DMS114 treated with DMSO at 0.1 percent for 48 hours (cell line): ENCODE data around the gene EIF2B1.
A peak's percentile ranks its signal among the peaks of the same experiment; 100 is the strongest.

ENCODE experiments used
- DNase-seq: peaks from one replicate; lab custom pipeline; 2025; ENCODE audit not compliant: unreplicated experiment; lab: John Stamatoyannopoulos, UW

Gene EIF2B1

GRCh38 chr12:123633379-123634141 is at the start of gene EIF2B1, which contains the start of gene GTF2H3:
EIF2B1 (minus strand) TSS chr12:123633686; CDS start chr12:123633557, 129 bp downstream.
GTF2H3 (plus strand) TSS chr12:123633829; CDS start chr12:123633860, 31 bp downstream.
- DNase-seq = peak; percentile 97

GRCh38 chr12:123681605-123682004 is 48.1 kb upstream of the EIF2B1 start:
- no peak for DNase-seq

- no peak for DNase-seq
These were observed 45.5 kb upstream of the EIF2B1 start for GRCh38 chr12:123678981-123679380.

- DNase-seq = no peak
These were observed 43.3 kb upstream of the EIF2B1 start for GRCh38 chr12:123676616-123677320.

- no peak for DNase-seq
These were observed 42.0 kb upstream of the EIF2B1 start for GRCh38 chr12:123675436-123675835.

- no peak for DNase-seq
These were observed 38.4 kb upstream of the EIF2B1 start for GRCh38 chr12:123671876-123672275.

- peak; percentile 89 for DNase-seq
These were observed 37.6 kb upstream of the EIF2B1 start, which contains the start of gene TCTN2 for GRCh38 chr12:123670882-123671728. TCTN2 (plus strand) TSS chr12:123671113; CDS start chr12:123671241, 128 bp downstream.

- no peak for DNase-seq
These were observed 34.3 kb upstream of the EIF2B1 start for GRCh38 chr12:123667771-123668170.

GRCh38 chr12:123659996-123660727 is 26.7 kb upstream of the EIF2B1 start:
- no peak for DNase-seq

- DNase-seq = no peak
These were observed 23.7 kb upstream of the EIF2B1 start for GRCh38 chr12:123657211-123657610.

GRCh38 chr12:123656392-123656791 is 22.9 kb upstream of the EIF2B1 start:
- no peak for DNase-seq

GRCh38 chr12:123655420-123655819 is 21.9 kb upstream of the EIF2B1 start:
- DNase-seq = no peak

- no peak for DNase-seq
These were observed 20.7 kb upstream of the EIF2B1 start for GRCh38 chr12:123654129-123654701.

- DNase-seq = no peak
These were observed 14.9 kb upstream of the EIF2B1 start for GRCh38 chr12:123648401-123648800.

GRCh38 chr12:123645878-123646277 is 12.4 kb upstream of the EIF2B1 start:
- no peak for DNase-seq

- DNase-seq = no peak
These were observed 11.9 kb upstream of the EIF2B1 start for GRCh38 chr12:123645380-123645779.

GRCh38 chr12:123643911-123644310 is 10.4 kb upstream of the EIF2B1 start:
- DNase-seq = no peak

- no peak for DNase-seq
These were observed 666 bp upstream of the EIF2B1 start for GRCh38 chr12:123634142-123634561.

- no peak for DNase-seq
These were observed 11.6 kb downstream of the EIF2B1 start for GRCh38 chr12:123621619-123622530.
